Activated T-helper 2 cell treated with anti-CD3 and anti-CD28 coated beads, Interferon-gamma antibody, Interleukin-2, Interleukin-4, amounts not matched to agents 10 μg/mL and 5 μg/mL and 100 μg/mL, durations not matched to agents 14 hours and 24 hours and 36 hours (primary cell): ENCODE measurements around the gene TRHDE. TPM values are rescaled to one million over a fixed set of nuclear protein-coding genes. Genes with fewer than 3 reads are reported as not detected.

Experiments
- DNase-seq: peaks from one replicate; pipeline ENCODE4 v3.0.0; 2021; ENCODE audit warnings: low spot score
- H3K27ac Mint-ChIP-seq: one replicate; pipeline ENCODE4 v1.8.0; 2021; ENCODE audit warnings: mixed read lengths
- H3K27me3 Mint-ChIP-seq: one replicate; pipeline ENCODE4 v1.8.0; 2021; ENCODE audit warnings: low read depth, mixed read lengths
- H3K36me3 Mint-ChIP-seq: one replicate; pipeline ENCODE4 v1.8.0; 2021; ENCODE audit warnings: low read depth, mixed read lengths
- H3K4me1 Mint-ChIP-seq: one replicate; pipeline ENCODE4 v1.8.0; 2021; ENCODE audit warnings: low read depth, mixed read lengths
- H3K4me3 Mint-ChIP-seq: one replicate; pipeline ENCODE4 v1.8.0; 2021; ENCODE audit warnings: low read depth, mild to moderate bottlenecking, moderate library complexity, mixed read lengths
- H3K9me3 Mint-ChIP-seq: one replicate; pipeline ENCODE4 v1.8.0; 2021; ENCODE audit warnings: mixed read lengths
- intact Hi-C: fragments of 100-400 bp; cut with micrococcal nuclease; formaldehyde crosslinking; loops from one replicate; pipeline ENCODE4 v1.15.1; 2023
- total RNA-seq: library from RNA; stranded (reverse); gene quantifications from 2 replicates; pipeline ENCODE4 v1.2.3, GENCODE V29; 2022

TRHDE gene
- total RNA-seq = not detected in 2 replicates

GRCh38 chr12:72272091-72272661, at the start of gene TRHDE:
Gene TRHDE (plus strand): TSS chr12:72272370. CDS start chr12:72272644, 274 bp downstream.
- peak within 1 kb of the TSS; percentile 39 for H3K4me3 Mint-ChIP-seq
- H3K9me3 Mint-ChIP-seq = no peaks in the 10 kb centered on the region
- no peak within 1 kb of the TSS for H3K27ac Mint-ChIP-seq
- intact Hi-C loops = no loop called here
- H3K36me3 Mint-ChIP-seq = no peaks in the 10 kb centered on the region
- peaks cover 53% of the 10 kb centered on the region for H3K27me3 Mint-ChIP-seq
- no peaks in the 10 kb centered on the region for H3K4me1 Mint-ChIP-seq
- DNase-seq = no peak

- Mint-ChIP-seq H3K27ac (no peak overlapping the region), H3K27me3 (no peaks in the 10 kb centered on the region), H3K36me3 (no peaks in the 10 kb centered on the region), H3K4me3 (no peak overlapping the region), H3K4me1 (no peaks in the 10 kb centered on the region), H3K9me3 (no peaks in the 10 kb centered on the region)
- no peak for DNase-seq
- intact Hi-C loops = no loop called here
Measured at GRCh38 chr12:72226510-72226909, 45.7 kb upstream of the TRHDE start.

GRCh38 chr12:72228424-72228823, 43.7 kb upstream of the TRHDE start:
- intact Hi-C loops = no loop called here
- no peak for DNase-seq
- Mint-ChIP-seq H3K27me3 (no peaks in the 10 kb centered on the region), H3K4me1 (no peaks in the 10 kb centered on the region), H3K4me3 (no peak overlapping the region), H3K36me3 (no peaks in the 10 kb centered on the region), H3K9me3 (no peaks in the 10 kb centered on the region), H3K27ac (no peak overlapping the region)

GRCh38 chr12:72230589-72230988, 41.6 kb upstream of the TRHDE start:
- Mint-ChIP-seq H3K36me3 (no peaks in the 10 kb centered on the region), H3K27me3 (no peaks in the 10 kb centered on the region), H3K27ac (no peak overlapping the region), H3K4me1 (no peaks in the 10 kb centered on the region), H3K9me3 (no peaks in the 10 kb centered on the region), H3K4me3 (no peak overlapping the region)
- intact Hi-C loops = no loop called here
- DNase-seq = no peak

GRCh38 chr12:72234886-72235285, 37.3 kb upstream of the TRHDE start:
- H3K36me3 Mint-ChIP-seq = no peaks in the 10 kb centered on the region
- no peak overlapping the region for H3K4me3 Mint-ChIP-seq
- H3K27ac Mint-ChIP-seq = no peak overlapping the region
- no peaks in the 10 kb centered on the region for H3K27me3 Mint-ChIP-seq
- no peaks in the 10 kb centered on the region for H3K4me1 Mint-ChIP-seq
- DNase-seq = no peak
- intact Hi-C loops = no loop called here
- no peaks in the 10 kb centered on the region for H3K9me3 Mint-ChIP-seq

- Mint-ChIP-seq H3K9me3 (no peaks in the 10 kb centered on the region), H3K27ac (no peak overlapping the region), H3K4me1 (no peaks in the 10 kb centered on the region), H3K36me3 (no peaks in the 10 kb centered on the region), H3K27me3 (no peaks in the 10 kb centered on the region), H3K4me3 (no peak overlapping the region)
- no peak for DNase-seq
- intact Hi-C loops = no loop called here
Measured at GRCh38 chr12:72236071-72236705, 36.0 kb upstream of the TRHDE start.

GRCh38 chr12:72241552-72241951, 30.6 kb upstream of the TRHDE start:
- no peak for DNase-seq
- intact Hi-C loops = no loop called here

GRCh38 chr12:72242946-72243345, 29.2 kb upstream of the TRHDE start:
- no peak overlapping the region for H3K4me3 Mint-ChIP-seq
- H3K27me3 Mint-ChIP-seq = no peaks in the 10 kb centered on the region
- DNase-seq = no peak
- no peaks in the 10 kb centered on the region for H3K9me3 Mint-ChIP-seq
- H3K4me1 Mint-ChIP-seq = no peaks in the 10 kb centered on the region
- H3K27ac Mint-ChIP-seq = no peak overlapping the region
- intact Hi-C loops = no loop called here
- H3K36me3 Mint-ChIP-seq = no peaks in the 10 kb centered on the region

More at GRCh38 chr12:72241552-72241951, 30.6 kb upstream of the TRHDE start:
- Mint-ChIP-seq H3K4me1 (no peaks in the 10 kb centered on the region), H3K27me3 (no peaks in the 10 kb centered on the region), H3K36me3 (no peaks in the 10 kb centered on the region), H3K4me3 (no peak overlapping the region), H3K9me3 (no peaks in the 10 kb centered on the region), H3K27ac (no peak overlapping the region)

GRCh38 chr12:72246370-72246769, 25.8 kb upstream of the TRHDE start:
- Mint-ChIP-seq H3K4me1 (no peaks in the 10 kb centered on the region), H3K27me3 (no peaks in the 10 kb centered on the region), H3K27ac (no peak overlapping the region), H3K4me3 (no peak overlapping the region), H3K9me3 (peaks cover 4% of the 10 kb centered on the region), H3K36me3 (no peaks in the 10 kb centered on the region)
- DNase-seq = no peak
- intact Hi-C loops = no loop called here

GRCh38 chr12:72250346-72250745, 21.8 kb upstream of the TRHDE start:
- peaks cover 4% of the 10 kb centered on the region for H3K9me3 Mint-ChIP-seq
- intact Hi-C loops = no loop called here
- H3K27me3 Mint-ChIP-seq = no peaks in the 10 kb centered on the region
- no peak for DNase-seq
- H3K36me3 Mint-ChIP-seq = no peaks in the 10 kb centered on the region
- no peak overlapping the region for H3K4me3 Mint-ChIP-seq
- no peak overlapping the region for H3K27ac Mint-ChIP-seq
- no peaks in the 10 kb centered on the region for H3K4me1 Mint-ChIP-seq

GRCh38 chr12:72256725-72257124, 15.4 kb upstream of the TRHDE start:
- intact Hi-C loops = no loop called here
- Mint-ChIP-seq H3K27ac (no peak overlapping the region), H3K36me3 (no peaks in the 10 kb centered on the region), H3K27me3 (no peaks in the 10 kb centered on the region), H3K9me3 (no peaks in the 10 kb centered on the region), H3K4me3 (no peak overlapping the region), H3K4me1 (no peaks in the 10 kb centered on the region)
- no peak for DNase-seq

- no peaks in the 10 kb centered on the region for H3K4me1 Mint-ChIP-seq
- H3K27ac Mint-ChIP-seq = no peak overlapping the region
- no peak overlapping the region for H3K4me3 Mint-ChIP-seq
- DNase-seq = no peak
- no peaks in the 10 kb centered on the region for H3K9me3 Mint-ChIP-seq
- H3K36me3 Mint-ChIP-seq = no peaks in the 10 kb centered on the region
- no peaks in the 10 kb centered on the region for H3K27me3 Mint-ChIP-seq
- intact Hi-C loops = no loop called here
Measured at GRCh38 chr12:72261885-72262284, 10.3 kb upstream of the TRHDE start.

GRCh38 chr12:72264548-72265175, 7.5 kb upstream of the TRHDE start:
- H3K27ac Mint-ChIP-seq = no peak overlapping the region
- DNase-seq = no peak
- H3K4me3 Mint-ChIP-seq = no peak overlapping the region
- H3K9me3 Mint-ChIP-seq = no peaks in the 10 kb centered on the region
- peaks cover 7% of the 10 kb centered on the region for H3K27me3 Mint-ChIP-seq
- H3K36me3 Mint-ChIP-seq = no peaks in the 10 kb centered on the region
- no peaks in the 10 kb centered on the region for H3K4me1 Mint-ChIP-seq
- intact Hi-C loops = no loop called here
